Esophagus squamous epithelium (tissue), 4 donors: ENCODE measurements around the gene ARL6.

Experiments
- POLR2A ChIP-seq, 4 donors: fragments of 450-650 bp; IDR thresholded peaks; one replicate each; pipeline ENCODE4 v1.6.1; 2017; ENCODE audit warnings: antibody characterized with exemption in 4 of 4, mild to moderate bottlenecking in 4 of 4, moderate library complexity in 3 of 4
- TF ChIP-seq, protein P1 (sequence below), 6 experiments: fragments of 450-650 bp in 4 of 6; fragments of 200-600 bp in 2 of 6; sonication (generic) in 2 of 6; IDR thresholded peaks; one replicate each; pipeline ENCODE4 v1.5.1; 2016 to 2019; ENCODE audit warnings: antibody characterized with exemption in 6 of 6, mild to moderate bottlenecking in 4 of 6, moderate library complexity in 4 of 6

DNA sequence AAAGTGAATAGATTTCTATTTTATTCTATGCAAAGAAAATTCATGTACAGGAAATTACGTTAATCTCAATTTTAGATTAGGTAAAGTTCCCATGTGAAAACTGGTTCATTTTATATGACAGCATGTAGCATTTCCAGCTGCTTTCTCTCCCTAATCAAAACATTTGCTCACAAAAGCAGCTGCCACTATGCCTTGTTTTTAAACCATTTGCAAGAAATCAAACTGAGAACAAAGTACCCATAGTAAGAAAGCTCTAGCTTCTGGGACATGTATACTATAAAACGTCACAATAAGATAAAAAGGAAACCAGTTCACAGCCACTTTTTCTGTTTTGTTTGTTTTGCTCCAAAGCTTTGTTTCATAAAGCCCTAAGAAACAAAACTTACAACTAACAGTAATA is 52.3 kb downstream of the ARL6 start:
- TF ChIP-seq POLR2A (IDR thresholded peaks at IDR 0.05): no peak
- TF ChIP-seq, protein P1, sequence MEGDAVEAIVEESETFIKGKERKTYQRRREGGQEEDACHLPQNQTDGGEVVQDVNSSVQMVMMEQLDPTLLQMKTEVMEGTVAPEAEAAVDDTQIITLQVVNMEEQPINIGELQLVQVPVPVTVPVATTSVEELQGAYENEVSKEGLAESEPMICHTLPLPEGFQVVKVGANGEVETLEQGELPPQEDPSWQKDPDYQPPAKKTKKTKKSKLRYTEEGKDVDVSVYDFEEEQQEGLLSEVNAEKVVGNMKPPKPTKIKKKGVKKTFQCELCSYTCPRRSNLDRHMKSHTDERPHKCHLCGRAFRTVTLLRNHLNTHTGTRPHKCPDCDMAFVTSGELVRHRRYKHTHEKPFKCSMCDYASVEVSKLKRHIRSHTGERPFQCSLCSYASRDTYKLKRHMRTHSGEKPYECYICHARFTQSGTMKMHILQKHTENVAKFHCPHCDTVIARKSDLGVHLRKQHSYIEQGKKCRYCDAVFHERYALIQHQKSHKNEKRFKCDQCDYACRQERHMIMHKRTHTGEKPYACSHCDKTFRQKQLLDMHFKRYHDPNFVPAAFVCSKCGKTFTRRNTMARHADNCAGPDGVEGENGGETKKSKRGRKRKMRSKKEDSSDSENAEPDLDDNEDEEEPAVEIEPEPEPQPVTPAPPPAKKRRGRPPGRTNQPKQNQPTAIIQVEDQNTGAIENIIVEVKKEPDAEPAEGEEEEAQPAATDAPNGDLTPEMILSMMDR (IDR thresholded peaks at IDR 0.05): no peak
